NCI-H510A (cell line): Measurements from ENCODE around the gene KCNJ15.

Source experiments
- DNase-seq: peaks from one replicate; lab custom pipeline; 2025; lab: John Stamatoyannopoulos, UW

Gene KCNJ15

DNA sequence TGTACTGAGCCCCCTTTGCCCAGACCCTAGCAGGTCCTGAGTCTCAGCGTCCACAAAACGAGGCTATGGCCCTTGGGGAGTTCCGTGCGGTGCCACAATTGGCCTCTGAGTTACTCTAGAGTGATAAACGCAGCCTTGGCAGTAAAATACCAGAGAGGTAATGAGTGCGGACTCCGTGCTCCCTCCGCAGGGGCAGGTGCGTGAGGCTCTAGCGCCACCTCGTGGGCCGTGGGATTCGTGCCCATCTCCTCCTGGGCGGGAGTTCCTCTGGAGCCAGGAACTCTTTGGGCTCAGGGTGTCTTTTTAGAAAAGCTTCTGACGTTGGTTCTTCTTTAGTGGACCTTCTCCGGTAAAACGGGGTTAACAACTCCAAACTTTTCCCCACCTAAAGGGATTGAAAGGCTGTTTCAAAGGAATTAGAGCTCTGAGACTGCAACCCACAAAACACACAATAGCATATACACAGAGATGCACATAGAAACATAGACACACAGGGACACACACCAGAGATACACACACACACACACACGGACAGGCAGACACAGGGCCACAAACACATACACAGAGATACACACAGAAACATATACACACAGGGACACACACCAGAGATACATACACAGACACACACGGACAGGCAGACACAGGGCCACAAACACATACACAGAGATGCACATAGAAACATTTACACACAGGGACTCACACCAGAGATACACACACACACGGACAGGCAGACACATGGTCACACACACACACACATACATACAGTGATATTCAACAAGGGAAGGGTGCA, 99.4 kb downstream of the KCNJ15 start:
- DNase-seq = peak; percentile 68
